HepG2 (cell line): ENCODE measurements around the gene PLA2G4C. TPM values are rescaled to one million over a fixed set of nuclear protein-coding genes. Genes with fewer than 3 reads are reported as not detected.

Source experiments
- ATAC-seq: fragments of 200-7000 bp; cut with Tn5 transposase; 3 replicates; pipeline ENCODE4 v1.9.1; 2020; ENCODE audit warnings: mild to moderate bottlenecking, moderate library complexity
- BruUV-seq: library from RNA; stranded (reverse); fragments of 400-500 nt; replicated peaks from 2 replicates; lab custom pipeline; 2021; lab: Mats Ljungman, UMichigan
- CTCF ChIA-PET: fragments of 300-600 bp; formaldehyde crosslinking; extraction: SDS; loops from one replicate; lab custom pipeline; 2021; ENCODE audit warnings: low total read pairs, inconsistent platforms, low intra/inter-chr PET ratio; lab: Yijun Ruan, JAX
- POLR2A ChIA-PET: fragments of 350-600 bp; sonication (Branson Sonifier 250); formaldehyde crosslinking; loops from one replicate; lab custom pipeline; 2020; ENCODE audit warnings: antibody characterized with exemption, inconsistent platforms; lab: Yijun Ruan, JAX
- DNase-seq: peaks from one replicate; pipeline ENCODE4 v3.0.0-alpha.2; 2015; ENCODE audit warnings: low spot score
- FAIRE-seq: peaks from 3 replicates; lab custom pipeline; 2011; peaks lifted over from hg19 to GRCh38; lab: Jason Lieb, UNC
- H2AFZ ChIP-seq: one replicate; pipeline ENCODE4 v1.6.1; 2011; ENCODE audit warnings: low read length, inconsistent platforms
- H3K27ac ChIP-seq: fragments of 300-600 bp; 3 replicates; pipeline ENCODE4 v1.8.0; 2011; ENCODE audit warnings: mixed run types, mild to moderate bottlenecking, mixed read lengths, low read length, inconsistent platforms; ENCODE audit not compliant: insufficient read depth; ENCODE audit errors: extremely low read length
- H3K27me3 ChIP-seq, 2 experiments: fragments of 200-600 bp in 1 of 2; 2 replicates in 1 of 2; 3 replicates in 1 of 2; pipeline versions ENCODE4 v1.6.0 to v1.8.0; 2011; ENCODE audit warnings: low read length in 2 of 2, mild to moderate bottlenecking in 2 of 2, moderate library complexity in 2 of 2, inconsistent platforms in 1 of 2; ENCODE audit not compliant: insufficient read depth in 2 of 2, control insufficient read depth in 1 of 2
- H3K36me3 ChIP-seq, 2 experiments: fragments of 200-600 bp in 1 of 2; replicated peaks in 1 of 2; 2 replicates in 1 of 2; 3 replicates in 1 of 2; pipeline versions ENCODE4 v1.5.1 to v1.8.0; 2011; ENCODE audit warnings: low read length in 2 of 2, inconsistent platforms in 1 of 2; ENCODE audit not compliant: insufficient read depth in 2 of 2, control insufficient read depth in 1 of 2
- H3K4me1 ChIP-seq: 2 replicates; pipeline ENCODE4 v1.5.1; 2012; ENCODE audit warnings: low read length, inconsistent platforms; ENCODE audit not compliant: insufficient read depth
- H3K4me2 ChIP-seq: 2 replicates; pipeline ENCODE4 v1.6.0; 2011; ENCODE audit warnings: low read depth, low read length, inconsistent platforms
- H3K4me3 ChIP-seq, 3 experiments: fragments of 200-600 bp in 1 of 3; sonication (generic), shearing (Covaris generic) in 1 of 3; replicated peaks in 1 of 3; 2 replicates each; pipeline ENCODE4 v1.5.1; 2011 to 2016; ENCODE audit warnings: low read length in 3 of 3, inconsistent platforms in 2 of 3, low read depth in 2 of 3, mild to moderate bottlenecking in 2 of 3, control low read depth in 1 of 3, mixed read lengths in 1 of 3; ENCODE audit not compliant: insufficient read depth in 1 of 3
- H3K79me2 ChIP-seq: one replicate; pipeline ENCODE4 v1.6.1; 2011; ENCODE audit warnings: low read length, inconsistent platforms; ENCODE audit not compliant: insufficient read depth
- H3K9ac ChIP-seq: 2 replicates; pipeline ENCODE4 v1.6.0; 2011; ENCODE audit warnings: mild to moderate bottlenecking, low read depth, low read length, inconsistent platforms; ENCODE audit not compliant: insufficient read depth
- H3K9me3 ChIP-seq: 2 replicates; pipeline ENCODE4 v1.5.1; 2012; ENCODE audit warnings: mild to moderate bottlenecking, low read length
- H4K20me1 ChIP-seq: 2 replicates; pipeline ENCODE4 v1.6.0; 2011; ENCODE audit warnings: inconsistent platforms, mild to moderate bottlenecking, low read length, moderate library complexity; ENCODE audit not compliant: insufficient read depth
- ATF7-NPFF ChIP-seq: sonication (generic); formaldehyde crosslinking; IDR thresholded peaks from 2 replicates; pipeline ENCODE4 v1.8.1; 2023; ENCODE audit warnings: mild to moderate bottlenecking, low read depth, missing genetic modification reagents, moderate library complexity
- BORCS8-MEF2B ChIP-seq: sonication (generic); formaldehyde crosslinking; IDR thresholded peaks from 2 replicates; pipeline ENCODE4 v1.8.0; 2022; ENCODE audit warnings: mild to moderate bottlenecking, missing genetic modification reagents
- FOSL2 ChIP-seq: sonication (generic); formaldehyde crosslinking; IDR thresholded peaks from 2 replicates; pipeline ENCODE4 v1.4.0; 2020; ENCODE audit warnings: missing genetic modification reagents
- FOXM1 ChIP-seq: sonication (generic); formaldehyde crosslinking; IDR thresholded peaks from 2 replicates; pipeline ENCODE4 v1.5.0; 2020; ENCODE audit warnings: missing genetic modification reagents
- HMGA1 ChIP-seq: sonication (generic); formaldehyde crosslinking; conservative IDR thresholded peaks from 2 replicates; pipeline ENCODE4 v1.4.0; 2020; ENCODE audit warnings: missing genetic modification reagents
- MLLT10 ChIP-seq: sonication (generic); formaldehyde crosslinking; IDR thresholded peaks from 2 replicates; pipeline ENCODE4 v1.4.0; 2020; ENCODE audit warnings: missing genetic modification reagents
- PAF1 ChIP-seq: IDR thresholded peaks from 2 replicates; pipeline ENCODE4 v1.6.1; 2016; ENCODE audit warnings: missing genetic modification reagents, missing compliant biosample characterization
- PRMT3 ChIP-seq: sonication (generic); formaldehyde crosslinking; IDR thresholded peaks from 2 replicates; pipeline ENCODE4 v1.8.1; 2022; ENCODE audit warnings: low read depth, mild to moderate bottlenecking, moderate library complexity, missing genetic modification reagents, borderline replicate concordance
- ZFP36 ChIP-seq: fragments of 150-350 bp; IDR thresholded peaks from 2 replicates; pipeline ENCODE4 v1.6.1; 2018; ENCODE audit warnings: borderline replicate concordance, low read length, low read depth; ENCODE audit not compliant: partially characterized antibody
- ZNF713 ChIP-seq: sonication (generic); formaldehyde crosslinking; IDR thresholded peaks from 2 replicates; pipeline ENCODE4 v1.4.0; 2020; ENCODE audit warnings: mild to moderate bottlenecking, missing genetic modification reagents
- WGBS: methylation state at CpG from one replicate; pipeline ENCODE4 v1.1.6; 2017; ENCODE audit warnings: low lambda C conversion rate; 5-methylcytosine and 5-hydroxymethylcytosine counted together
- in situ Hi-C: cut with HindIII; loops from 2 replicates; pipeline ENCODE4 v1.10.0; 2017; ENCODE audit warnings: low pct_unique_long_range_greater_than_20kb; ENCODE audit not compliant: extremely low pct_ligation_motif_present
- intact Hi-C: fragments of 100-400 bp; cut with micrococcal nuclease; formaldehyde crosslinking; loops from one replicate; pipeline ENCODE4 v1.10.0; 2022; ENCODE audit not compliant: unreplicated experiment
- polyA plus RNA-seq, 8 experiments: library from polyadenylated mRNA; depleted of rRNA in 3 of 8; stranded (reverse) in 7 of 8; unstranded in 1 of 8; fragments of >200 nt; fragmentation: Illumina TruSeq in 4 of 8; extraction: Trizol in 4 of 8; gene quantifications; 2 replicates each; pipeline versions ENCODE4 v1.2.1 to v1.2.3, GENCODE V29; 2011 to 2016; ENCODE audit warnings: low read depth in 4 of 8, missing spikeins in 1 of 8, mixed read lengths in 1 of 8; ENCODE audit not compliant: insufficient read depth in 1 of 8
- total RNA-seq, 5 experiments: library from RNA; depleted of rRNA; stranded (reverse); fragments of >200 nt; fragmentation: Illumina TruSeq; extraction: Trizol; gene quantifications; 2 replicates each; pipeline ENCODE4 v1.2.3, GENCODE V29; 2016; ENCODE audit warnings: low read depth in 1 of 5
- TF ChIP-seq, protein P1 (sequence below): sonication (generic); formaldehyde crosslinking; IDR thresholded peaks from 2 replicates; pipeline ENCODE4 v1.4.0; 2020; ENCODE audit warnings: missing genetic modification reagents
- TF ChIP-seq, protein P2 (sequence below): sonication (generic); formaldehyde crosslinking; IDR thresholded peaks from 2 replicates; pipeline ENCODE4 v1.5.1; 2020; ENCODE audit warnings: mild to moderate bottlenecking, missing genetic modification reagents
- TF ChIP-seq, protein P3 (sequence below): sonication (generic); formaldehyde crosslinking; IDR thresholded peaks from 2 replicates; pipeline ENCODE4 v1.9.0; 2022; ENCODE audit warnings: low read depth, missing genetic modification reagents

Gene PLA2G4C
- total and polyA plus RNA-seq, 2 of the 13 experiments (the other 11 are each of a cell fraction or from before 2014, with no cell fraction given): 1.6 to 1.7 TPM

DNA sequence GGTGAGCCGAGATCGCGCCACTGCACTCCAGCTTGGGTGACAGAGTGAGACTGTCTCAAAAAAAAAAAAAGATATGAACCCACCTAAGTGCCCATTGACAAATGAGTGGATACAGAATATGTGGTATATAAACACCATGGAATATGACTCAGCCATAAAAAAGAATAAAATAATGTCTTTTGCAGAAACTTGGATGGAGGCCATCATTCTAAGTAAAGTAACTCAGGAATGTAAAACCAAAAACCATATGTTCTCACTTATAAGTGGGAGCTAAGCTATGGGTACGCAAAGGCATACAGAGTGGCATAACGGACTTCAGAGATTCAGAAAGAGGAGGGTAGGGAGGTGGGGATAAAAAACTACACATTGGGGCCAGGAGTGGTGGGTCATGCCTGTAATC lies 29.5 kb downstream of the PLA2G4C start:
- no peak for ATAC-seq

More for the DNA sequence above, 29.5 kb downstream of the PLA2G4C start:
- Histone ChIP-seq H3K4me3 (no peak overlapping the region), H3K27me3 (no peaks in the 10 kb centered on the region), H3K9me3 (no peaks in the 10 kb centered on the region), H3K27ac (no peak overlapping the region), H3K4me2 (no peak overlapping the region), H2AFZ (no peak overlapping the region), H3K79me2 (no peaks in the 10 kb centered on the region), H3K4me1 (no peaks in the 10 kb centered on the region), H3K9ac (no peak overlapping the region), H3K36me3 (no peaks in the 10 kb centered on the region), H4K20me1 (no peaks in the 10 kb centered on the region)
- WGBS: 85% methylated on average over 5 of the region's 5 CpGs
- TF ChIP-seq, protein P1, sequence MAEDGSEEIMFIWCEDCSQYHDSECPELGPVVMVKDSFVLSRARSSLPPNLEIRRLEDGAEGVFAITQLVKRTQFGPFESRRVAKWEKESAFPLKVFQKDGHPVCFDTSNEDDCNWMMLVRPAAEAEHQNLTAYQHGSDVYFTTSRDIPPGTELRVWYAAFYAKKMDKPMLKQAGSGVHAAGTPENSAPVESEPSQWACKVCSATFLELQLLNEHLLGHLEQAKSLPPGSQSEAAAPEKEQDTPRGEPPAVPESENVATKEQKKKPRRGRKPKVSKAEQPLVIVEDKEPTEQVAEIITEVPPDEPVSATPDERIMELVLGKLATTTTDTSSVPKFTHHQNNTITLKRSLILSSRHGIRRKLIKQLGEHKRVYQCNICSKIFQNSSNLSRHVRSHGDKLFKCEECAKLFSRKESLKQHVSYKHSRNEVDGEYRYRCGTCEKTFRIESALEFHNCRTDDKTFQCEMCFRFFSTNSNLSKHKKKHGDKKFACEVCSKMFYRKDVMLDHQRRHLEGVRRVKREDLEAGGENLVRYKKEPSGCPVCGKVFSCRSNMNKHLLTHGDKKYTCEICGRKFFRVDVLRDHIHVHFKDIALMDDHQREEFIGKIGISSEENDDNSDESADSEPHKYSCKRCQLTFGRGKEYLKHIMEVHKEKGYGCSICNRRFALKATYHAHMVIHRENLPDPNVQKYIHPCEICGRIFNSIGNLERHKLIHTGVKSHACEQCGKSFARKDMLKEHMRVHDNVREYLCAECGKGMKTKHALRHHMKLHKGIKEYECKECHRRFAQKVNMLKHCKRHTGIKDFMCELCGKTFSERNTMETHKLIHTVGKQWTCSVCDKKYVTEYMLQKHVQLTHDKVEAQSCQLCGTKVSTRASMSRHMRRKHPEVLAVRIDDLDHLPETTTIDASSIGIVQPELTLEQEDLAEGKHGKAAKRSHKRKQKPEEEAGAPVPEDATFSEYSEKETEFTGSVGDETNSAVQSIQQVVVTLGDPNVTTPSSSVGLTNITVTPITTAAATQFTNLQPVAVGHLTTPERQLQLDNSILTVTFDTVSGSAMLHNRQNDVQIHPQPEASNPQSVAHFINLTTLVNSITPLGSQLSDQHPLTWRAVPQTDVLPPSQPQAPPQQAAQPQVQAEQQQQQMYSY (CRISPR knock-in tag): no peak
- TF ChIP-seq, protein P2, sequence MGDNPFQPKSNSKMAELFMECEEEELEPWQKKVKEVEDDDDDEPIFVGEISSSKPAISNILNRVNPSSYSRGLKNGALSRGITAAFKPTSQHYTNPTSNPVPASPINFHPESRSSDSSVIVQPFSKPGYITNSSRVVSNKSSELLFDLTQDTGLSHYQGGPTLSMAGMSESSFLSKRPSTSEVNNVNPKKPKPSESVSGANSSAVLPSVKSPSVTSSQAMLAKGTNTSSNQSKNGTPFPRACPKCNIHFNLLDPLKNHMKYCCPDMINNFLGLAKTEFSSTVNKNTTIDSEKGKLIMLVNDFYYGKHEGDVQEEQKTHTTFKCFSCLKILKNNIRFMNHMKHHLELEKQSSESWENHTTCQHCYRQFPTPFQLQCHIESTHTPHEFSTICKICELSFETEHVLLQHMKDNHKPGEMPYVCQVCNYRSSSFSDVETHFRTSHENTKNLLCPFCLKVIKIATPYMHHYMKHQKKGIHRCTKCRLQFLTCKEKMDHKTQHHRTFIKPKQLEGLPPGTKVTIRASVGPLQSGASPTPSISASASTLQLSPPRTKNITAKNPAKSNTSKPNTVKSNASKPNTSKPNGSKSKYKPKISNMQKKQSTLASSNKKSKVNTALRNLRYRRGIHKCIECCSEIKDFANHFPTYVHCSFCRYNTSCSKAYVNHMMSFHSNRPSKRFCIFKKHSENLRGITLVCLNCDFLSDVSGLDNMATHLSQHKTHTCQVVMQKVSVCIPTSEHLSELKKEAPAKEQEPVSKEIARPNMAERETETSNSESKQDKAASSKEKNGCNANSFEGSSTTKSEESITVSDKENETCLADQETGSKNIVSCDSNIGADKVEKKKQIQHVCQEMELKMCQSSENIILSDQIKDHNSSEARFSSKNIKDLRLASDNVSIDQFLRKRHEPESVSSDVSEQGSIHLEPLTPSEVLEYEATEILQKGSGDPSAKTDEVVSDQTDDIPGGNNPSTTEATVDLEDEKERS (CRISPR knock-in tag): no peak
- TF ChIP-seq PRMT3 (no peak), ZFP36 (no peak), ATF7-NPFF (CRISPR knock-in tag) (no peak), MLLT10 (CRISPR knock-in tag) (no peak), FOSL2 (CRISPR knock-in tag) (no peak), ZNF713 (CRISPR knock-in tag) (no peak), BORCS8-MEF2B (CRISPR knock-in tag) (no peak), HMGA1 (CRISPR knock-in tag) (no peak), FOXM1 (CRISPR knock-in tag) (no peak), PAF1 (CRISPR knock-in tag) (no peak)
- TF ChIP-seq, protein P3, sequence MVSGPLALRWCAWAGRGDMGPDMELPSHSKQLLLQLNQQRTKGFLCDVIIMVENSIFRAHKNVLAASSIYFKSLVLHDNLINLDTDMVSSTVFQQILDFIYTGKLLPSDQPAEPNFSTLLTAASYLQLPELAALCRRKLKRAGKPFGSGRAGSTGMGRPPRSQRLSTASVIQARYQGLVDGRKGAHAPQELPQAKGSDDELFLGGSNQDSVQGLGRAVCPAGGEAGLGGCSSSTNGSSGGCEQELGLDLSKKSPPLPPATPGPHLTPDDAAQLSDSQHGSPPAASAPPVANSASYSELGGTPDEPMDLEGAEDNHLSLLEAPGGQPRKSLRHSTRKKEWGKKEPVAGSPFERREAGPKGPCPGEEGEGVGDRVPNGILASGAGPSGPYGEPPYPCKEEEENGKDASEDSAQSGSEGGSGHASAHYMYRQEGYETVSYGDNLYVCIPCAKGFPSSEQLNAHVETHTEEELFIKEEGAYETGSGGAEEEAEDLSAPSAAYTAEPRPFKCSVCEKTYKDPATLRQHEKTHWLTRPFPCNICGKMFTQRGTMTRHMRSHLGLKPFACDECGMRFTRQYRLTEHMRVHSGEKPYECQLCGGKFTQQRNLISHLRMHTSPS (CRISPR knock-in tag): no peak
- ChIA-PET CTCF (no interaction called here), POLR2A (no interaction called here)
- BruUV-seq: no TSS peak
- intact Hi-C loops: no loop called here
- FAIRE-seq (no peak), DNase-seq (no peak)
- in situ Hi-C loops: no loop called here
